HepG2 (cell line): ENCODE data around the gene DBNDD2. TPM values are rescaled to one million over a fixed set of nuclear protein-coding genes. Genes with fewer than 3 reads are reported as not detected.

Experiments used
- BCL3 ChIP-seq: sonication (generic); formaldehyde crosslinking; IDR thresholded peaks from 2 replicates; pipeline ENCODE4 v1.5.1; 2020; ENCODE audit warnings: mild to moderate bottlenecking, missing genetic modification reagents, moderate library complexity
- CBFB ChIP-seq: sonication (generic); formaldehyde crosslinking; IDR thresholded peaks from 2 replicates; pipeline ENCODE4 v1.4.0; 2020; ENCODE audit warnings: missing genetic modification reagents
- CHD4 ChIP-seq: fragments of 200-600 bp; sonication (generic); IDR thresholded peaks from 2 replicates; pipeline ENCODE4 v1.7.0; 2017; ENCODE audit warnings: mild to moderate bottlenecking, low read length, borderline replicate concordance
- DR1 ChIP-seq: sonication (generic); formaldehyde crosslinking; IDR thresholded peaks from 2 replicates; pipeline ENCODE4 v1.8.0; 2021; ENCODE audit warnings: mild to moderate bottlenecking, missing genetic modification reagents, inconsistent platforms
- MYPOP ChIP-seq: sonication (generic); formaldehyde crosslinking; IDR thresholded peaks from 2 replicates; pipeline ENCODE4 v1.8.1; 2023; ENCODE audit warnings: mild to moderate bottlenecking, moderate library complexity, missing genetic modification reagents
- PAWR ChIP-seq: sonication (generic); formaldehyde crosslinking; IDR thresholded peaks from 2 replicates; pipeline ENCODE4 v1.4.0; 2020; ENCODE audit warnings: missing genetic modification reagents, mild to moderate bottlenecking, borderline replicate concordance
- RARG ChIP-seq: sonication (generic); formaldehyde crosslinking; IDR thresholded peaks from 2 replicates; pipeline ENCODE4 v1.4.0; 2020; ENCODE audit warnings: low read depth, mild to moderate bottlenecking, missing genetic modification reagents
- SAFB2 ChIP-seq: sonication (generic); formaldehyde crosslinking; IDR thresholded peaks from 2 replicates; pipeline ENCODE4 v1.5.1; 2020; ENCODE audit warnings: missing genetic modification reagents, low read depth, mild to moderate bottlenecking, borderline replicate concordance
- SRSF1 ChIP-seq: fragments of 200-400 bp; formaldehyde crosslinking; optimal IDR thresholded peaks from 2 replicates; pipeline ENCODE3; 2017; ENCODE audit warnings: mild to moderate bottlenecking, low read depth, low read length, moderate library complexity
- SRY ChIP-seq: sonication (generic); formaldehyde crosslinking; IDR thresholded peaks from 2 replicates; pipeline ENCODE4 v1.8.0; 2022; ENCODE audit warnings: mild to moderate bottlenecking, missing genetic modification reagents
- YEATS4 ChIP-seq: sonication (generic); formaldehyde crosslinking; IDR thresholded peaks from 2 replicates; pipeline ENCODE4 v1.4.0; 2020; ENCODE audit warnings: missing genetic modification reagents, borderline replicate concordance
- ZFP1 ChIP-seq: IDR thresholded peaks from 2 replicates; pipeline ENCODE4 v1.6.1; 2016
- ZFY ChIP-seq: sonication (generic); formaldehyde crosslinking; IDR thresholded peaks from 2 replicates; pipeline ENCODE4 v1.4.0; 2020; ENCODE audit warnings: missing genetic modification reagents
- ZNF142 ChIP-seq: sonication (generic); formaldehyde crosslinking; IDR thresholded peaks from 2 replicates; pipeline ENCODE4 v1.4.0; 2020; ENCODE audit warnings: missing genetic modification reagents
- ZNF33A ChIP-seq: sonication (generic); formaldehyde crosslinking; IDR thresholded peaks from 2 replicates; pipeline ENCODE4 v1.5.1; 2020; ENCODE audit warnings: missing genetic modification reagents, mild to moderate bottlenecking, moderate library complexity, borderline replicate concordance
- ZNF343 ChIP-seq: sonication (generic); formaldehyde crosslinking; IDR thresholded peaks from 2 replicates; pipeline ENCODE4 v1.4.0; 2020; ENCODE audit warnings: mild to moderate bottlenecking, missing genetic modification reagents
- ZNF577 ChIP-seq: sonication (generic); formaldehyde crosslinking; IDR thresholded peaks from 2 replicates; pipeline ENCODE4 v1.4.0; 2020; ENCODE audit warnings: mild to moderate bottlenecking, low read depth, missing genetic modification reagents, borderline replicate concordance
- ZNF761 ChIP-seq: sonication (generic); formaldehyde crosslinking; conservative IDR thresholded peaks from 2 replicates; pipeline ENCODE4 v1.4.0; 2020; ENCODE audit warnings: mild to moderate bottlenecking, missing genetic modification reagents
- ZSCAN29 ChIP-seq: sonication (generic); formaldehyde crosslinking; conservative IDR thresholded peaks from 2 replicates; pipeline ENCODE4 v1.4.0; 2020; ENCODE audit warnings: mild to moderate bottlenecking, missing genetic modification reagents
- ZSCAN5A ChIP-seq: sonication (generic); formaldehyde crosslinking; IDR thresholded peaks from 2 replicates; pipeline ENCODE4 v1.8.0; 2022; ENCODE audit warnings: mild to moderate bottlenecking, missing genetic modification reagents, borderline replicate concordance
- polyA plus RNA-seq, 8 experiments: library from polyadenylated mRNA; depleted of rRNA in 3 of 8; stranded (reverse) in 7 of 8; unstranded in 1 of 8; fragments of >200 nt; fragmentation: Illumina TruSeq in 4 of 8; extraction: Trizol in 4 of 8; gene quantifications; 2 replicates each; pipeline versions ENCODE4 v1.2.1 to v1.2.3, GENCODE V29; 2011 to 2016; ENCODE audit warnings: low read depth in 4 of 8, missing spikeins in 1 of 8, mixed read lengths in 1 of 8; ENCODE audit not compliant: insufficient read depth in 1 of 8
- total RNA-seq, 5 experiments: library from RNA; depleted of rRNA; stranded (reverse); fragments of >200 nt; fragmentation: Illumina TruSeq; extraction: Trizol; gene quantifications; 2 replicates each; pipeline ENCODE4 v1.2.3, GENCODE V29; 2016; ENCODE audit warnings: low read depth in 1 of 5

The DBNDD2 gene
- total and polyA plus RNA-seq, 2 of the 13 experiments (the other 11 are each of a cell fraction or from before 2014, with no cell fraction given): 16.7 to 47.6 TPM

- TF ChIP-seq ZNF761 (CRISPR knock-in tag) (no peak), SAFB2 (CRISPR knock-in tag) (no peak), CBFB (CRISPR knock-in tag) (no peak), CHD4 (0 out of 2 replicates have a peak, but pooled peaks have one; percentile 32), SRY (no peak; the same call in 1 of the 2 replicates), YEATS4 (CRISPR knock-in tag) (no peak), ZNF577 (CRISPR knock-in tag) (no peak), MYPOP (no peak), ZNF33A (CRISPR knock-in tag) (no peak), SRSF1 (no peak), ZNF343 (CRISPR knock-in tag) (no peak; the same call in 1 of the 2 replicates), PAWR (CRISPR knock-in tag) (no peak), BCL3 (CRISPR knock-in tag) (no peak), ZSCAN29 (CRISPR knock-in tag) (no peak), ZFY (CRISPR knock-in tag) (no peak), DR1 (CRISPR knock-in tag) (no peak), ZNF142 (CRISPR knock-in tag) (no peak), ZSCAN5A (CRISPR knock-in tag) (no peak), RARG (CRISPR knock-in tag) (no peak), ZFP1 (CRISPR knock-in tag) (0 out of 2 replicates have a peak, but pooled peaks have one; percentile 3)
These were observed 44.2 kb upstream of the DBNDD2 start (continued) for GRCh38 chr20:45363611-45364492.
